CD1c-positive myeloid dendritic cell (primary cell): ENCODE data around the gene AMZ1.
A peak's percentile ranks its signal among the peaks of the same experiment; 100 is the strongest.
"Not testable (repeated sequence)": the region's sequence is repeated elsewhere in the genome, so short reads cannot be mapped to it uniquely, and the experiment has no call there.

ENCODE experiments used
- DNase-seq: peaks from one replicate; pipeline ENCODE4 v3.0.0-alpha.2; 2016; ENCODE audit errors: extremely low spot score

AMZ1 gene

DNA sequence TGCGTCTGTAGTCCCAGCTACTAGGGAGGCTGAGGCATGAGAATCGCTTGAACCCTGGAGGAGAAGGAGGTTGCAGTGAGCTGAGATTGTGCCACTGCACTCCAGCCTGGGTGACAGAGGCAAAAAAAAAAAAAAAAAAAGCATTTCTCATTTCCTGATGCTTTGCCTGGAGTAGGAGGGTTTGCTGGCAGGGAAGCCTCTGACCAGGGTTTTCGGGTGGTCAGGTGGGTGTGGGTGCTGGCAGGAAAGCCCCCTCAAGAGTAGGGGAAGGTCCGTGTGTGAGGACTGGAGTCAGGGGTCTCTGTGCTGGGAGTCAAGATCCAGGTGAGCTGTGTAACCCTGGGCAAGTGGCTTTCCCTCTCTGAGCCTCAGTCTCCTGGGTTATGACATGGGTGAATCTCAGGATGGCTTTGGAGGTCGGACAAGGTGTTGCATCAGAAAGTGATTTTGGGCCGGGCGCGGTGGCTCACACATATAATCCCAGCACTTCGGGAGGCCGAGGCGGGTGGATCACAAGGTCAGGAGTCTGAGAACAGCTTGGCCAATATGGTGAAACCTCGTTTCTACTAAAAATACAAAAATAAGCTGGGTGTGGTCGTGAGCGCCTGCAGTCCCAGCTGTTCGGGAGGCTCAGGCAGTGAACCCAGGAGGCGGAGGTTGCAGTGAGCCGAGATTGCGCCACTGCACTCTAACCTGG lies 3.2 kb downstream of the AMZ1 start:
- peak; percentile 26 for DNase-seq

DNA sequence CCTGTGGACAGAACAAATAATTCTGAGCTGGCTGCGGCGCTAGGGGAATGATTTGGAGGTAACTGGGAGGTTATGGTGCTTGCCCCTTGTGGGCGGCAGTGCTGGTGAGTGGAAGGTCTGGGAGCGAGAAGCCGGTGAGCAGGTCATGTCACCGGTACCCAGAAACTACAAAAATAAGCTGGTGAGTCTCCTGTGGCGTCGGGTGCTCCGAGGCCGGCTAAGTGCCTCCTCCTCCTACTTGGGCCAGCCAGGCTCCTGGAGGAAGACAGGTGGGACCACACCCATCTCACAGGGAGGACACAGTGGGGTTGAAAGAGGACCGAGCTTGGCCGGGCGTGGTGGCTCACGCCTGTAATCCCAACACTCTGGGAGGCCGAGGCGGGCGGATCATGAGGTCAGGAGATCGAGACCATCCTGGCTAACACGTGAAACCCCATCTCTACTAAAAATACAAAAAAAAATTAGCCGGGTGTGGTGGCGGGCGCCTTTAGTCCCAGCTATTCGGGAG lies 4.0 kb downstream of the AMZ1 start:
- DNase-seq: not testable (repeated sequence)

DNA sequence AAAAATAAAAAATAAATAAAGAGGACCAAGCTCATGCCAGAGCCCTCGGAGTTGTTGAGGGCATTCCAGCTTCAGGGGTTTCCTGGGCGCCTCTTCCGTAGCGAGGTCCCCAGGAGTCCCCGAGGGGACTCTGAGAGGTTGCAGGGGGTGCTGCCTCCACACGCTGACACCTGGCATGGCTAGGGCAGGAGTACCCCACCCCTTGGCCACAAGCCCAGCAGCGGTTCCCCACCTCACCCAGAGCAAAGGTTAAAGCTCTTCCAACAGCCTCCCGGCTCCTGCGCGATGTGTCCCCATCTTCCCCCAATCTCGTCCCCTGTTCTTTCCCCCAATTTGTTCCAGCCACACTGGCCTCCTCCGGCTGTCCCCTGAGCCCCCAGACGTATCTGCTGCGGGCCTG lies 4.5 kb downstream of the AMZ1 start:
- DNase-seq: no peak

DNA sequence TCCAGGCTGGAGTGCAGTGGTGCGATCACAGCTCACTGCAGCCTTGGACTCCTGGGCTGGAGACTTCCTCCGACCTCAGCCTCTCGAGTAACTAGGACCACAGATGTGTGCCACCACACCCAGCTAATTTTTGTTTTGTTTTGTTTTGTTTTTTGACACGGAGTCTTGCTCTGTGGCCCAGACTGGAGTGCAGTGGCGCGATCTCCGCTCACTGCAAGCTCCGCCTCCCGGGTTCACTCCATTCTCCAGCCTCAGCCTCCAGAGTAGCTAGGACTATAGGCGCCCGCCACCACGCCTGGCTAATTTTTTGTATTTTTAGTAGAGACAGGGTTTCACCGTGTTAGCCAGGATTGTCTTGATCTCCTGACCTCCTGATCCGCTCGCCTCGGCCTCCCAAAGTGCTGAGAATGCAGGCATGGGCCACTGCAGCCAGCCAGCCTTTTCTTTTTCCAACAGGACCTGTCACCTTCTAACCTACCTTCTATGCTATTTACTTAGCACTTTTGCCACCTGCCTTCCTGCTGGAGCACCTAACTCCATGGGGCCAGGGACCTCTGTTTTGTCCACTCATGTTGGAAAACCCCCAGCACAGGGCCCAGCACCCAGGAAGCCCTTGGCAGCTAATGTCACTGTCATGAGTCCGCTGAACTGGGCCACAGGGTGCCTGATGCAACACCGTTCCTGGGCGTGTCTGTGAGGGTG lies 5.6 kb downstream of the AMZ1 start:
- DNase-seq: peak; percentile 75

DNA sequence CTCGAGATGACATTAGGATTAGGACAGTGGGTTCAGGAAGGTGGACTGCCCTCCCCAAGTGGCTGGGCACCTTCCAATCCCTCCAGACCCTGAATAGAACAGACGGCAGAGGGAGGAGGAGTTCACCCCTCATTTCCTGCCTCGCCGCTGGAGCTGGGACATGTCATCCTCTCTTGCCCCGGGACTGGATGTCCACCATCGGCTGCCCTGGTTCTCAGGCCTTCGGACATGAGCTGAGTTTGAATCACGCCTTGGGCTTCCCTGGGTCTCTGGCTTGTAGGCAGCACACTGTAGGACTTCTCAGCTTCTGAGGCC lies 6.1 kb downstream of the AMZ1 start:
- DNase-seq: not testable (repeated sequence)

DNA sequence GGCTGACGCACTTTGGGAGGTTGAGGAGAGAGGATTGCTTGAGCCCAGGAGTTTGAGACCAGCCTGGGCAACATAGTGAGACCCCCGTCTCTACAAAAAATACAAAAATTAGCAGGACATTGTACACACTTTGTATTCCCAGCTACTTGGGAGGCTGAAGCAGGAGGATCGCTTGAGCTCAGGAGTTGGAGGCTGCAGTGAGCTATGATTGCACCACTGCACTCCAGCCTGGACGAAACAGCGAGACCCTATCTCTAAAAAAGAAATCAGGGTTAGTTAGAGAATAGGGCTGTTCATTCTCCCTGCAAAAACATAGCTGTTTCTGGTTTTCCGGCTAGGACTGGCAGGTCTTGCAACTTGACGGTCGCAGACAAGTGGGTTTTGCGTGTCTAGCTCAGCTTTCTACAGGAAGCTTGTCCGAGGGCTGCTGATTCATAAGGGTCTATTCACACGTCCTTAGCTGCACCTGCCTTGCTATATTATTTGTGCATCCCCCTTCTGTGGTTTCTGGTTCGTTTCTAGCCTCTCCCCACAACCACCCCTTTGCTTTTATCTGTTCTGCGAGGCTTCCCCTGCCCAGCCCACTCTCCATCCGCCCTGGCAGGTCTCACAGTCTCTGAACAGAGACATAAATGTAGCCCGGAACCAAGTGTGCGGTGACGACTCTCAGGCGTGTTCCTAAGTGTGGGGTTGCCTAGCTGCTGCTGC lies 10.7 kb downstream of the AMZ1 start:
- peak; percentile 38 for DNase-seq

- no peak for DNase-seq
Observed at GRCh38 chr7:2699289-2699620, 11.3 kb downstream of the AMZ1 start.

- no peak for DNase-seq
Observed at GRCh38 chr7:2700141-2700850, 12.3 kb downstream of the AMZ1 start.

DNA sequence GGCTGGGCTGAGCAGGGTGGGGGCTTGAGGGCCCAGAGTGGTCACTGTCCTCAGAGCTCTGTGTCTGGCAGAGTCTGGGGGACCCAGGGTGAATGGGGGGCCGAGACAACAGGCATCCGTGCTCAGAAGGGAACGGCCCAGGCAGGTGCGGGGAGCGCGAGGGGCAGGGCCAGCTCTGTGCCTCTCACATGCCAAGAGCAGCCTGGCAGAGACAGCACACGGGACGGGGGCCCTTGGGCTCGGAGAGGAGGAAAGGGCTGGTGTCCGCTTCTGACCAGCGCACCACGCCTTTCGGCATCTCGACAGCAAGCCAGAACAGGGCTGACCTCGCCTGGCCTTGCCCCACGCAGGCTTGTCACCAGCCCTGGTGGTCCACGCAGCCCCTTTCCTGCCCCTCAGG lies 13.4 kb downstream of the AMZ1 start:
- DNase-seq: no peak

GRCh38 chr7:2701832-2702593 lies 14.0 kb downstream of the AMZ1 start:
- DNase-seq: no peak

DNA sequence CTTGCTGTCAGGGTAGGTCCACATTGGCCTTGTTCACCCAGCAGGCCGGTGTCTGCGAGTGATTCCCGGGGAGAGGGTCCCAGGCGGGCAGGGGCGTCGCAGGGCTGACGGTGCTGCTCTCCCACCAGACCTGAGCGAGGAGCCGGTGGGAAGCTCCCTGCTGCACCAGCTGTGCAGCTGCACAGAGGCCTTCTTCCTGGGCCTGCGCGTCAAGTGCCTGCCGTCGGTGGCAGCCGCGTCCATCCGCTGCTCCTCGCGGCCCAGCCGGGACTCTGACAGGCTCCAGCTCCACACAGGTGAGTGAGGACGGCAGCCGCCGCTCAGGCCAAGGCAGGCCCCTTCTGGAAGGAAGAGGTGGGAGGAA lies 14.6 kb downstream of the AMZ1 start:
- no peak for DNase-seq

DNA sequence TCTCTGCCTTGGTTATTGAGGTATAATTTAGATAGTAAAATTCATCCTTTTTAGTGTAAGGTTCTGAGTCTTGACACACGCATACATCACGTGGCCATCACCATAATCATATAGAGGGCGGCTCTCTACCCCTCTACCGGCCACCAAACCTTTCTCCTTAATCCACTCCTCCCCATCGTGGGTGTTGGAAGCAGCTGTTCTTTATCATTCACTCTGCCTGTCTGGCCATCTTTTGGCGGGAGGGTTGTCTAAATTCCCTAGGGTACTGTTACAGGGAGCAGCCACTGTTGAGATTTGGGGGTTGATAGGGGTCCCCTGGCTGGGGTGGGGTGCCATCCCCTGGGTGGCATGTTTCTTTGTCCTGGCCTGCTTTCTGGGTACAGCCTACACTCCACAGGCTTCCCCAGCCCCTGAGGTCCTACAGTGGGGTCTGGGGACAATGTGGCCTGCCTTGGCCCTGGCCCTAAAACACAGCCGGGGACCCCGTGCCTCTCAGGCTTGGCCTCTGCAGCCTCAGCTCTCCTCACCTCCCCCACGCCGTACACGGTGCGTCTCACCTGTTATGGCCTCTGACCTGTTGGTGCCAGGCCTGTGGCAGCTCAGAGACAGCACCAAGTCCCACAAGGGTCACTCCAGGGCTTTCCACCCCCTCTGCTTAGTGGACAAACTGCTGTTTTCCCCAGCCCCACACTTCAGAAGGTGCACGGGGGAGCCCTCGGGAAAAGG lies 17.5 kb downstream of the AMZ1 start:
- no peak for DNase-seq

DNA sequence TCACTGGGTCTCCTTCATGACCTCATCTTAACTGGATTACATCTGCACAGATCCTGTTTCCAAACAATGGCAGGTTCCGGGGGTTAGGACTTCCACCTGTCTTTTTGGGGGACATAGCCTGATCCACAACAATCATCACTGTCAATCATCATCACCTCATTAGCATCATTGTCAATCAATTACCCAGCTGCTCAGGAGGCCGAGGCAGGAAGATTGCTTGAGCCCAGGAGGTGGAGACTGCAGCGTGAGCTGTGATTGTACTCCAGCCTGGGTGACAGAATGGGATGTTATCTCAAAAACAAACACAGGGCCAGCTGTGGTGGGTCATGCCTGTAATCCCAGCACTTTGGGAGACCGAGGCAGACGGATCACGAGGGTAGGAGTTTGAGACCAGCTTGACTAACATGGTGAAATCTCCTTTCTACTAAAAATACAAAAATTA lies 18.7 kb downstream of the AMZ1 start:
- no peak for DNase-seq

GRCh38 chr7:2707481-2707880 lies 19.5 kb downstream of the AMZ1 start:
- no peak for DNase-seq

- DNase-seq: no peak
Observed at GRCh38 chr7:2708041-2708440, 20.0 kb downstream of the AMZ1 start.

DNA sequence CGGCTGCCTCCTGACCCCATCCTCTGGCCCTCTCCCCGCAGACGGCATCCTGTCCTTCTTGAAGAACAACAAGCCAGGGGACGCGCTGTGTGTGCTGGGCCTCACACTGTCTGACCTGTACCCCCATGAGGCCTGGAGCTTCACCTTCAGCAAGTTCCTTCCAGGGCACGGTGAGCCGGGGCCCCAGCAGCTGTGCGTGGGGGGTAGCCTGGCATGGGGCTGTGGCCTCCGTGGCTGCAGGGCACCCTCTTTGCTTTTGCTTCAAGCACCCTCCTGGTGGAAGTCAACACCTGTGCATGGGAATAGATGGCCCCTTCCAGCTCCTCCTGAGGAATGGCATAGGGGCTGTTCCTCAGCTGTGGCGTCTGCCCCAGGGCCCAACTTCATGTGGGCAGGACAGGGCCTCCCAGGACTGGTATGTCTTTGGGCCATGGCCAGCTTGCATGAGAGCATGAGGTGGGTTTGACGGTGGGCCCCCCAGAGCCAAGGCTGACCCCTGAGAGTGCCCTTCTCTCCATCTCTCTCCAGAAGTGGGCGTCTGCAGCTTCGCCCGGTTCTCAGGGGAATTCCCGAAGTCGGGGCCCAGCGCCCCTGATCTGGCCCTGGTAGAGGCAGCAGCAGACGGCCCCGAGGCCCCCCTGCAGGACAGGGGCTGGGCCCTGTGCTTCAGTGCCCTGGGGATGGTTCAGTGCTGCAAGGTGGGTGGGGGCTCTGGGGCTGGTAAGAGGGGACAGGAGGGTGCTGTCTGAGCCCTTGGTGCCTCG lies 20.7 kb downstream of the AMZ1 start:
- DNase-seq: no peak

DNA sequence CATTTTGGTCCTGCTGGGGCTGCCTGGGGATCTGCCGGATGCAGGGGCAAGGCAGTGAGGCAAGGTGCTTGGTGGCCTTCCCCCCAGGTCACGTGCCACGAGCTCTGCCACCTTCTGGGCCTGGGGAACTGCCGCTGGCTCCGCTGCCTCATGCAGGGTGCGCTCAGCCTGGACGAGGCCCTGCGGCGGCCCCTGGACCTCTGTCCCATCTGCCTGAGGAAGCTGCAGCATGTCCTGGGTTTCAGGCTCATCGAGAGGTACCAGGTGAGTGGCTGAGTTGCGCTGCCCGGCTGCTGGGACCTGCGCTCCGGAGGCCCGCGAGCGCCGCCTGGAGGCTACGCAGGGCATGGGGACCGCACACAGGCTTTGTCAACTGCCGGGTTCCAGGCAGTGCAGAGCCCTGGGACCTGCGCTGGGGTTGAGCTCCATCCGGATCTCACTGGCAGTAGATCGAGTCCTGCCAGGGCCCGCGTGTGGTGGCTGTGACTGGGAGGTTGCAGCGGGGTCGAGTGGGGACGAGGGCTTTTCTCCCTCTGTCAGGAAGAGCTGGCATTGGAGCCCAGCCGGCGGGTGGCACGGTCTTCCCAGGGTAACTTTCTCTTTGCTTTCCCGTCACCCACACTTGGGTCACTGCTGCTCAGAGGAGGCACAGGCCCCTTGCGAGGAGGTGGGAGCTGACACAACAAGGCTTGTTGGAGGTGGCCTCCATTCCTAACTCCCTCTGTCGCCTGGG lies 21.7 kb downstream of the AMZ1 start:
- DNase-seq: peak; percentile 78

DNA sequence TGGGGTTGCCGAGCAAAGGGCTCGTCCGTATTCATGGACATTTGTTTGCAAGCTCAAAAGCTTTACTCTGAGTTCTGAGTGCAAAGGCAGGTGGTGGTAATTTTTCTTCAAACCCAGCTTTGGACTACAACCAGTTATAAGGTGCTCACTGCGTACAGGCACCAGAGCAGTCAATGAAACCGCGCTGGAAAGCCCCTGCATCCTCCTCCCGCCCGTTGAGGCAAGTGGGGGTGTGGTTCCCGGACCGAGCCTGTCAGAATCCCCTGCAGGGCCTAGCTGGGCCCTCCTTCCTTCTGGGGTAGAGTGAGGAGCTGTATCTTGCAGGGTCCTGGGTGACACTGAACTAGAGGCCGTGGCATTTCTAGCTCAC lies 22.3 kb downstream of the AMZ1 start:
- DNase-seq: no peak

DNA sequence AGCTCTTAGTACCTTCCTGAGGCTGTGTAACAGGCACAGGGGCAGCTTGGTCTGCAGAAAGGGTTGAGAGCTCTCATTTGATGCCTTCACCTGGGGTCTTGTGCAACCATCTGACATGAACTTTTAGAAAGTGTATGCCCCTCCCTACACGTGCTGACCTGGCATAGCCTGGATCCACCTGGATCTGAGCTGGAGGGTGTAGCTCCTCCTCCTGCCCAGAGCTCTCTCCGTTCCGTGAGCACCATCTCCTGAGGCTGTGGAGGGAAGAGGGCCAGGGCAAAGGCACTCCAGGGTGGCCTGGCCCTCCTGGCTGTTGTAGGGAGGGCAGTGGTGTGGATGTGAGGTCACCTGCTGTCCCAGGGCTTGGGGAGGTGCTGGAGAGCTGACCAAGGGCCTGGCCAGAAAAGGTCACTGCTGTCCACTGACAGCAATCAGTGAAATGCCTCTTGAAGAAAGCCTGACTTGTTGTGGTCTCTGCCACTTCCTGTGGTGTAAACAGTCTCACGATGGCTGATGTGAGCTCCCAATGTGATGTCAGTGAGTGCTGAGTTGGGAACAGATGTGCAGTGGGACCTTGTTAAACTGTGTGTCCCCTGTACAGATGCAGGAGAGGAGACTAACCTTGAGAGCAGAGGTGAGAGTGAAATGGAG lies 23.0 kb downstream of the AMZ1 start:
- no peak for DNase-seq
